ENCODE measurements around the gene NATD1.

Gene NATD1, protein sequence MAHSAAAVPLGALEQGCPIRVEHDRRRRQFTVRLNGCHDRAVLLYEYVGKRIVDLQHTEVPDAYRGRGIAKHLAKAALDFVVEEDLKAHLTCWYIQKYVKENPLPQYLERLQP

GRCh38 chr17:21252796-21253645 lies at the start of gene NATD1:
TSS of gene NATD1 (minus strand) at chr17:21253410. CDS start at chr17:21253264, 146 bp downstream.
- no peak for DNase-seq

GRCh38 chr17:21301593-21302550 lies 48.7 kb upstream of the NATD1 start:
- no peak for DNase-seq

DNA sequence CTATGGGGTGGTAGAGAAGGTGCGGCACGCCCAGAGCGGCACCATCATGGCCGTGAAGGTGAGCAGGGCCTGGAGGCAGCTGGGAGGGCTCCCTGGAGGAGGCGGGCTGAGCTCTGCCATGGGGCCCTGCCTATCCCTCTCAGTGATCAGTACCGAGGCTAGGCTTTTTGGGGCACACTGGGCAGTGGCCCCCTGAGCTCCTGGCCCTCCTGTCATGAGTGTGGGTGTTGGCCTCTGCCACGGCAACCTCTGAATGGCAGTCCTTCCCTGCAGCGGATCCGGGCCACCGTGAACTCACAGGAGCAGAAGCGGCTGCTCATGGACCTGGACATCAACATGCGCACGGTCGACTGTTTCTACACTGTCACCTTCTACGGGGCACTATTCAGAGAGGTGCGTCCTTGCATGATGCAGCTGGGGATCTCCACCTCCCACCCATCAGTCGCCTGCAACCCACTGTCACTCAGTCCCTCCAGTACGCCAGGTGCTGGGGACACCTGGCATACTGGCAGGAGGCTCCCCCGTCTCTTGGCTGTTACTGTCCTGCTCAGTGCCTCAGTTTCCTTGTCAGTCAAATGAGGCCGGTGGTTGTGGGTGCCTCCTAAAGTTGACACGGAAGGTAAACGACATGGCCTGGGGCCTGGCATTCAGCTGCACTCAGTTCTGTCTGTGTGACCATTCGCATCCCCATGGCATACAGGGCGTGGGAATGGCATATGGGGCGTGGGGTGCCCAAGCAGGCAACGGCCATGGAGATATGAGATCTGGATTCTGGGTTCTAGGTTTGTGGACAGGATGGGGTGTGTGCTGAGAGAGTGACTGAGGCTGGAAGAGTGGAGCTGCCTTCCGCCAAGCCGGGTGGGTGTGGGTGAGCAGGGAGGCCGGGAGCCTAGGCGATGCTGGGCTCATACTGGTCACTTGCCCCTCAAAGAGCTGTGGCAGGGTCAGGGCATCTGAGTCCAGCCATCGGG lies 47.7 kb upstream of the NATD1 start:
- no peak for DNase-seq

DNA sequence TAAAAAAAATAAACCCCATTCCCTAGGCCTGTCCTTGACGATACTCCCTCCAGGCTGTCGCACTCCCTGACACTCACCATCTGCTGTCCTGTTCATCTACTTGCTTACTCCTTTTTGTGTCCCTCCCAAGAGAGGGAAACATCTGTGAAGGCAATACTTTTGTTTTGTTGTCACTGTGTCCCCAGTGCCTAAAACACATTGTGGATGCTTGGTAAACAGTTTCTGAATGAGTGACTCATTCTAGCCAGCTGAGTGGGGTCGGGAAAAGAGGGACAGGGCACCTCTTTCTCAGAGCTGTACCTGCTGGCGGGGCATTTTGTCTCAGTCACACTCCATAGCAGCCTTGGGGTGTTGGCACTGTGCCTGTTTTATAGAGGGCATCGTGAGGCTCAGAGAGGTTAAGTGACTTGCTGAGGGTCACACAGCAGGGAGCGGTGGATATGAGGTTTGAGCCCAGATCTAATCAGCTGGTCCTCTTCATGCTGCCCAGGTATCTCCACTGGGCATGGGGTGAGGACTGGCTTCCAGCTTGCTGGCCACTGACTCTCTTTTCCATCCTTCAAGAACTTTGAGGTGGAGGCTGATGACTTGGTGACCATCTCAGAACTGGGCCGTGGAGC lies 46.9 kb upstream of the NATD1 start:
- no peak for DNase-seq

DNA sequence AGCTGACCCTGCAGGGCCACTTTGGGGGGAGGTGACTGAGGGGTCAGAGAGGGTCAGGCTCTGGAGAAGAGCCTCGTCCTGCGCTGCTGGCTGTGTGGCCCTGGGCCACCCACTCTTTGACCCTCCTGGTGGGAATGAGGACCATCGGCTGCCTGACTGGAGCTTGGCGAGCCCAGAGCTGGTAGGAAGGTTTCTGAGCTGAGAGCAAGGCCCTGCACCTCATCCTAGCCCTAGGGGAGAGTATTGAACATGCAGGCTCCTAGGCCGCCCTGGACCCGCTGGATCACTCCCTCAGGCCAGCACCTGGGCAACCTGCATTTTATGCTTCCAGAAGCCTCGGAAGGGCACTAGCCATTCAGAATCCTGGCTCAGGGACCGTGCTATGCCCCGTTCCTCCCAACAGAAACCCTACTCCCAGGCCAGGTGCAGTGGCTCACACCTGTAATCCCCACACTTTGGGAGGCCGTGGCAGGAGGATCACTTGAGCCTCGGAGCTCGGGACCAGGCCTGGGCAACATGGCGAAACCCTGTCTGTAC lies 45.8 kb upstream of the NATD1 start:
- no peak for DNase-seq

DNA sequence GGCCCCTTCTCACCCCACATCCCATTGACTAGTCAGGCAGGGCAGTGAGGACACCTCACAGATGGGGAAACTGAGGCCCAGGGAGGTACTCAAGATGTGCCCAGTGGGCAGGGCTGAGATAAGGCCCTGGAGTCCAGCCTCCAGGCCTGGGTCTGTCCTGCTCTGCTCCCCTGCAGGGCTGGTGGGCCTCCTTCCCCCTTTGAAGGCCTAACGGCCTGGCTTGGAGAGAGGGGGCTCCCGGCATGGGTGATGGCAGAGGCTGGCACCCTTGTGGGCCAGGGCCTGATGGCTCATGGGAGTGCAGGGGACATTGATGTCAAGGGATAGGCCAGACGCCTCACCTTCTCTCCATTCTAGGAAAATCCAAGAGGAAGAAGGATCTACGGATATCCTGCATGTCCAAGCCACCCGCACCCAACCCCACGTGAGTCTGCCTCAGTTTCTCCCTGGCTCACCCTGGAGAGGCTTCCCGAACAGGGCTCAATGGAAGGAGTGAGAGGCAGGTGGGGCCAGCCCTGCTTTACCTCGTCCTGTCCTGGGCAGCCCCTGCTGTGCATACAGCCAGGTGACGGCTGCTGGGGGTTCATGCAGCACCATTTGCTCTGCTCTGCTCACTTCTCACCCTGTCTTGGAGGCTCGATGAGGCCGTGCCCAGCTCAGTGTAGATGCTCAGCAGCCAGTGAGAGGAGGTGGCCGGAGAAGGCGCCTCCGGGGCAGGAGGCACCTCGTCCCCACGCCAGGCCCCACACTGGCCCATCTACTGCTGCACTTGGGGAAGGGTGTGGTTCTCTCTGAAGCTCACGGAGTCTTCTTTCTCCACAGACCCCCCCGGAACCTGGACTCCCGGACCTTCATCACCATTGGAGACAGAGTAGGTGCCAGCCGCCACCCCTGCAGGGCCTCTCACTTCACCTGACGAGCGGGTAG lies 45.1 kb upstream of the NATD1 start:
- DNase-seq: no peak

GRCh38 chr17:21297597-21297996 lies 44.4 kb upstream of the NATD1 start:
- no peak for DNase-seq

GRCh38 chr17:21297026-21297520 lies 43.9 kb upstream of the NATD1 start:
- no peak for DNase-seq

DNA sequence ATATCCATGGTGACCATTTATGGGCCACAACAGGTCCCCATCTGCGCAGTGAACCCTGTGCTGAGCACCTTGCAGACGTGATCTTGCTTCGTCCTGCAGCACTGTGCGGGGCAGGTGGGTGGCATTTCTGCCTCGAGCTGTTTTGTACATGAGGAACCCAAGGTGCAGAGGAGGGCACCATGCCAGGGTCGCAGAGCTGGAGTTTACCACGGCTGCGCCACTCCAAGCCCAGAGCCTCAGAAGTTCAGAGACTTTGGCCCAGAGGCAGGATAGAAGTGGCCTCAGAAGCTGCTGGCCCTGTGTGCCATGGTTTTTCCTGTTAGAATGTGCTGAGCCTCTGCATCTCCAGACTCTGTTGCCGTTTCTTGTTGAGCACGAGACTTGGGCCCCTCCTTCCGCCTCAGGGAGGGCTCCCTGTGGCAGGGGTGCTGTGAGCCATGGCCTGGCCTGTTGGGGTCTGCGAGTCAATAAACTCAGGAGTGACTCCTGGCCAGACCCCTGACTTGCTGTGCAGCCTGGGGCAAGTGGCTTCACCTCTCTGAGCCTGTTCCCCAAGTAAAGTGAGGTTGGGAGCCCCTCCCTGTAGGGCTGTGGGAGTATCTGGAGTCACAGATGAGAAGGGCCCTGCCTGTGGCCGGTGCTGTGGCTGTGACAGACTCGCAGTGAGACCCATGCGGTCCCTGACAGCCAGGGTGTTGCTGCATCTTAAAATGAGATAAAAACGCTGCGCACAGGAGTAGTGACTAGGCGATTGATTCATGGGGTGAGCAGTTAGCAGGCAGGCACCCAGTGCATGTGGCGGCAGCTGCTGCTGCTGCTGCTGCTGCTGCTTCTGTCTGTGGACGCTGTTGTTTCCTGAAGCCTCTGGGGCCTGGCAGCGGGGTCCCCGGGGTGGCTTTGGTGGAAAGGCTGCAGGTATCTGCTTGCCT lies 43.2 kb upstream of the NATD1 start:
- no peak for DNase-seq

DNA sequence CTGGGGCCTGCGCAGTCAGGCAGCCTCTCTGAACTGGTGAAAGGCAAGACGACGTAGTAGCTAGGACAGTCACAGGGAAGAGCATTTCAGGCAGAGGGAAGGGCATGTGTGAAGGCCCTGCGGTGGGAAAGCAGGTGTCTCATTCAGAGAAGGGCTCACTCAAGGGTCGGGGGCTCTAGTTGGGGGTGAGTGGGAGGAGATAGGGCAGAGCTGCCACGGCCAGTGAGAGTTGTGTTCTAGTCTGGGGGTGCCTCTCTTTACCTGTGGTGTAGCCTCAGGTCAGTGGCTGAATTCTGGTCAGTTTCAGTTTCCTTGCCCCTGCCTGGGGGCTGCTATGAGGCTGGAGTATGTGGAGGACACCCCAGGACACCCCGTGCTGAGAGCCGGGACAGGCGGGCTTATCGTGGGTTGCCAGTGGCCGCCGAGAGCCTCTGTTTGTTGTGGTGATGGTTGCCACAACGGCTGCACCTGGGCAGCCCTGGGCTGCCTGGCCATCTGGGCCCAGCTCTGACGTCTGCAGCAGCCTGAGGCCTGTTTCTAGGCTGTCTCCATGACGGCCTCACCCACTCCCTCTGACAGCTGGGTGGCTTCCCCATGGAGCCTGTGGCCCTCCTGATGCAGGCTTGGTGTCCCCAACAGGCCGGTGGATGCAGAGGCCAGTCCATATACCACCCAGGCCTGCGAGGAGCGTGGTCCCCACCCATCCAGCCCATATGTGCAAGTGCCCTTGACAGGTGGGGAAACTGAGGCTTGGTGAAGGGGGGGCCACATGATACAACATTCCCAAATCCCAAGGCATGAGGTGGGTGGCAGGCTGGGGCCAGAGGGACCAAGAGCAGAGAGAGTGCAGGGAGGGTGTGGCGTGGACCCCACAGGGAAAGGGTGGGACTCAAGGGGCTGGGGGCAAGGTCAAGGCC lies 42.1 kb upstream of the NATD1 start:
- DNase-seq: no peak

DNA sequence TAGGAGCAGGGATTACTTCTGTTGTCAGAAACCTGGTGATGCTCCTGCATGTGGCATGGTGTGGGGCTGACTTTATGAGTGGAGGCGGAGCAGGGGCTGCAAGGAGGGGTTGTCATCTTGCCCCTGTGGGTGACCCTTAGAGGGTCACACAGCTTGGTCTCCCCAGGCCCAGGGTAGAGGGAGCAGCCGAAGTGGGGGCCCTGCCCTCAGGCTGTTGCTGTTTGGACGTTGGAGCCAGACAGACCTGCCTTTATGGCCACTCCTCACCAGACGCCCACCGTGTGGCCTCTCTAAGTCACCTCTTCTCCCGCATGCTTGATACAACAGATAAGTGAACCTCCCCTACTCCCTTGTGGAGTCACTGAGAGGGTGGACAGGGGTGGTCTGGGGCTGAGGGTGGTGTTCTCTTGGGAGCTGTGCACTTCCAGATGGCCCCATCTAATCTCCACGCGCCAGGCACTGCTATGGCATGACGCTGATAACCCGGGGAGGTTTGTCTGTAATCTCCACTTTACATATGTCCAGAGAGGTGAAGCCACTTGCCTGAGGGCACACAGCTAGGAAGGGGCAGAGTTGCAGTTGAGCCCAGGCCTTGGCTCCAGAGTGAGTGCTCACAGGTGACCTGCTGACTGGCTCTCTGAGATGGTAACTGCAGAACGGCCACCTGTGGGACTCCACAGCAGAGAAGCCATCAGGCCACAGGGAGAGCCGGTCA lies 41.3 kb upstream of the NATD1 start:
- DNase-seq: no peak

- DNase-seq: no peak
These were observed 40.6 kb upstream of the NATD1 start for GRCh38 chr17:21293831-21294210.

GRCh38 chr17:21292867-21293830 lies 39.9 kb upstream of the NATD1 start:
- no peak for DNase-seq

- no peak for DNase-seq
These were observed 38.7 kb upstream of the NATD1 start for GRCh38 chr17:21291862-21292261.

GRCh38 chr17:21291357-21291756 lies 38.1 kb upstream of the NATD1 start:
- no peak for DNase-seq

All from NCI-H1436 treated with DMSO at 0.1 percent for 48 hours (cell line).